Measurements from ENCODE around the gene SUMO4.

GRCh38 chr6:149445095-149445466, 45.0 kb downstream of the SUMO4 start:
- TF ChIP-seq BHLHE40 (IDR thresholded peaks at IDR 0.05; ENCODE audit: borderline replicate concordance), result no peak
- no peak for TF ChIP-seq ZNF384 (IDR thresholded peaks at IDR 0.05)
- no peak for TF ChIP-seq FOXM1 (IDR thresholded peaks at IDR 0.05; ENCODE audit: borderline replicate concordance)
- no peak for TF ChIP-seq NFRKB (IDR thresholded peaks at IDR 0.05)
- TF ChIP-seq FOXA1 (IDR thresholded peaks at IDR 0.05), result no peak
- TF ChIP-seq TARDBP (IDR thresholded peaks at IDR 0.05), result no peak
- TF ChIP-seq SP1 (IDR thresholded peaks at IDR 0.05), result no peak
- TF ChIP-seq L3MBTL2 (conservative IDR thresholded peaks at IDR 0.05), result no peak
- no peak for TF ChIP-seq LEF1 (IDR thresholded peaks at IDR 0.05; ENCODE audit: borderline replicate concordance)
- TF ChIP-seq FOXK2 (IDR thresholded peaks at IDR 0.05), result no peak
- no peak for TF ChIP-seq ELF4 (IDR thresholded peaks at IDR 0.05)
- no peak for TF ChIP-seq SUZ12 (IDR thresholded peaks at IDR 0.05)

Data from HEK293T (cell line).